Measurements from ENCODE around the gene STAT5B. TPM values are rescaled to one million over a fixed set of nuclear protein-coding genes. Genes with fewer than 3 reads are reported as not detected.

STAT5B gene
- total RNA-seq, 1 experiment from 2014 or later = 7.1 TPM

DNA sequence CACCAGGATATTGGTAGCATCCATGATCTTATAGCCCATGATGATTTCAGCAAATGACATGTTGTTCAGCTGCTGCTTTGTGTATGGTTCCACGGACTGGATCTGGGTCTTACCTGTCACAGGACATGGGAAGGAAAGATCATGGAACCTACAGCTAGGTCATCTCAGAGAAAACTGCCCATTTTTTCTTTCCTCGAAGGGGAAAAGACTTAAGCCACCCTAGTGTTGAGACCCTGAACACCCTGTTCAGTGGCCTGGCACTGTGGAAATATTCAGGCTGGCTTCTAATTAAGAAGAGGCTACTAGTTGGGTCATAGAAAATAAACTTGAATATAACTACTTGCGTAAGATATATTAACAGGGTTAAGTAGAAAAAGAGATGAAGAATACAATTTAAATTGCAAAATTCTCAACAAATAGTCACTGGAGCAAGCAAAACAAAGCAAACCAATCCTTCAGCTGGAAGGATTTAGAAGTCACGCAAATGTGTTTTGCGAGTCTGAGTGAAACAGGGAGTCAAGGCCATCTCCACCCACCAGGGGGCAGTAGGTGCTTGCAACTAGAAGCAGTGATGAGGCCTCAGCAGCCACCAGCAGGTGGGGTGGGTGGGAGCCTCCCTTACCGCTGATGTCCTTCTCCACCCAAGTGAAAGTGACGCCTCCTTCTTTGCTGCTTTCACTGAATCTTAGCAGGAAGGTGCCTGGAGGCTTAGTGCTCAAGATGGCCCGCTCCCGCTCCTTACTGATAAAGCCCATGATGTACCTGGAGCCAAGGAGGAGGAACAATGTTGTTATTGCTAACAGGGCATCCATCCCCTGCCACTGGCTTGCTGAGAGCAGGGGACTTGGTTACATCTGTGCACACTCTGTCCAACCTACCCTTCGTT, 46.4 kb upstream of the STAT5B start:
- no peaks in the 10 kb centered on the region for H3K9me2 ChIP-seq (ENCODE audit: insufficient read depth)
- H3K79me2 ChIP-seq (ENCODE audit: insufficient read depth, low read length) = no peaks in the 10 kb centered on the region
- H3K4me1 ChIP-seq (ENCODE audit: control insufficient read depth in 1 of 2, insufficient read depth in 2 of 2, low read length in 2 of 2) = peaks cover 18 to 38% of the 10 kb centered on the region in 2 experiments
- DNase-seq (ENCODE audit: low read depth, low spot score) = peak; percentile 85
- intact Hi-C loops (cut with micrococcal nuclease) = loop anchor here (1.0 to 2.0 kb wide), 3 partner anchors 84 to 205 kb away; no protein-coding TSS in a partner anchor
- H3K9me3 ChIP-seq (ENCODE audit: control insufficient read depth in 1 of 2, insufficient read depth in 1 of 2, low read depth in 1 of 2, low read length in 2 of 2) = no peaks in the 10 kb centered on the region
- H2AFZ ChIP-seq (ENCODE audit: low read depth, low read length, poor library complexity, severe bottlenecking) = no peak overlapping the region
- H4K20me1 ChIP-seq (ENCODE audit: insufficient read depth) = no peaks in the 10 kb centered on the region
- ATAC-seq = peak; percentile 86
- TF ChIP-seq ELF1 (IDR thresholded peaks at IDR 0.05; ENCODE audit: borderline replicate concordance, low read depth) (no peak), POLR2AphosphoS5 (IDR thresholded peaks at IDR 0.05; ENCODE audit: low read depth, low read length) (0 out of 2 replicates have a peak, but pooled peaks have one; percentile 25), YY1 (IDR thresholded peaks at IDR 0.05; ENCODE audit: extremely low read depth, insufficient replicate concordance, low read depth, low read length) (peak; percentile 19), RAD21 (IDR thresholded peaks at IDR 0.05; ENCODE audit: low read depth) (peak; percentile 99), EZH2phosphoT487 (IDR thresholded peaks at IDR 0.05; ENCODE audit: borderline replicate concordance) (no peak), ZNF274 (IDR thresholded peaks at IDR 0.05; ENCODE audit: low read depth, low read length) (no peak), EZH2 (IDR thresholded peaks at IDR 0.05) (no peak)
- TF ChIP-seq, protein P1, sequence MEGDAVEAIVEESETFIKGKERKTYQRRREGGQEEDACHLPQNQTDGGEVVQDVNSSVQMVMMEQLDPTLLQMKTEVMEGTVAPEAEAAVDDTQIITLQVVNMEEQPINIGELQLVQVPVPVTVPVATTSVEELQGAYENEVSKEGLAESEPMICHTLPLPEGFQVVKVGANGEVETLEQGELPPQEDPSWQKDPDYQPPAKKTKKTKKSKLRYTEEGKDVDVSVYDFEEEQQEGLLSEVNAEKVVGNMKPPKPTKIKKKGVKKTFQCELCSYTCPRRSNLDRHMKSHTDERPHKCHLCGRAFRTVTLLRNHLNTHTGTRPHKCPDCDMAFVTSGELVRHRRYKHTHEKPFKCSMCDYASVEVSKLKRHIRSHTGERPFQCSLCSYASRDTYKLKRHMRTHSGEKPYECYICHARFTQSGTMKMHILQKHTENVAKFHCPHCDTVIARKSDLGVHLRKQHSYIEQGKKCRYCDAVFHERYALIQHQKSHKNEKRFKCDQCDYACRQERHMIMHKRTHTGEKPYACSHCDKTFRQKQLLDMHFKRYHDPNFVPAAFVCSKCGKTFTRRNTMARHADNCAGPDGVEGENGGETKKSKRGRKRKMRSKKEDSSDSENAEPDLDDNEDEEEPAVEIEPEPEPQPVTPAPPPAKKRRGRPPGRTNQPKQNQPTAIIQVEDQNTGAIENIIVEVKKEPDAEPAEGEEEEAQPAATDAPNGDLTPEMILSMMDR (IDR thresholded peaks at IDR 0.05 in 2 of 3, conservative IDR thresholded peaks at IDR 0.05 in 1 of 3; ENCODE audit: borderline replicate concordance in 1 of 3, insufficient read depth in 1 of 3, low read depth in 2 of 3, low read length in 2 of 3) = peak; percentile 99 to 100 (median 100)
- TF ChIP-seq, protein P2, sequence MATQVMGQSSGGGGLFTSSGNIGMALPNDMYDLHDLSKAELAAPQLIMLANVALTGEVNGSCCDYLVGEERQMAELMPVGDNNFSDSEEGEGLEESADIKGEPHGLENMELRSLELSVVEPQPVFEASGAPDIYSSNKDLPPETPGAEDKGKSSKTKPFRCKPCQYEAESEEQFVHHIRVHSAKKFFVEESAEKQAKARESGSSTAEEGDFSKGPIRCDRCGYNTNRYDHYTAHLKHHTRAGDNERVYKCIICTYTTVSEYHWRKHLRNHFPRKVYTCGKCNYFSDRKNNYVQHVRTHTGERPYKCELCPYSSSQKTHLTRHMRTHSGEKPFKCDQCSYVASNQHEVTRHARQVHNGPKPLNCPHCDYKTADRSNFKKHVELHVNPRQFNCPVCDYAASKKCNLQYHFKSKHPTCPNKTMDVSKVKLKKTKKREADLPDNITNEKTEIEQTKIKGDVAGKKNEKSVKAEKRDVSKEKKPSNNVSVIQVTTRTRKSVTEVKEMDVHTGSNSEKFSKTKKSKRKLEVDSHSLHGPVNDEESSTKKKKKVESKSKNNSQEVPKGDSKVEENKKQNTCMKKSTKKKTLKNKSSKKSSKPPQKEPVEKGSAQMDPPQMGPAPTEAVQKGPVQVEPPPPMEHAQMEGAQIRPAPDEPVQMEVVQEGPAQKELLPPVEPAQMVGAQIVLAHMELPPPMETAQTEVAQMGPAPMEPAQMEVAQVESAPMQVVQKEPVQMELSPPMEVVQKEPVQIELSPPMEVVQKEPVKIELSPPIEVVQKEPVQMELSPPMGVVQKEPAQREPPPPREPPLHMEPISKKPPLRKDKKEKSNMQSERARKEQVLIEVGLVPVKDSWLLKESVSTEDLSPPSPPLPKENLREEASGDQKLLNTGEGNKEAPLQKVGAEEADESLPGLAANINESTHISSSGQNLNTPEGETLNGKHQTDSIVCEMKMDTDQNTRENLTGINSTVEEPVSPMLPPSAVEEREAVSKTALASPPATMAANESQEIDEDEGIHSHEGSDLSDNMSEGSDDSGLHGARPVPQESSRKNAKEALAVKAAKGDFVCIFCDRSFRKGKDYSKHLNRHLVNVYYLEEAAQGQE (IDR thresholded peaks at IDR 0.05; ENCODE audit: low read depth) = no peak
- H3K9ac ChIP-seq (ENCODE audit: low read length) = no peak overlapping the region
- ChIA-PET RAD21 (ENCODE audit: low non-redundant PET in 1 of 2, low total read pairs in 2 of 2, uncharacterized antibody in 2 of 2, unreplicated experiment in 2 of 2) (no interaction called here), CTCF (interaction anchor here (0.7 to 5.9 kb wide), 9 partner anchors 9 to 231 kb away, joined by 3 to 33 read pairs (median 4); partner anchors contain the start of gene STAT3), POLR2A (no interaction called here)
- peaks cover 7 to 12% of the 10 kb centered on the region in 2 experiments; a peak in 3 of 4 replicates for H3K36me3 ChIP-seq (ENCODE audit: control insufficient read depth in 1 of 2, insufficient read depth in 2 of 2, low read length in 2 of 2)
- H3K27ac ChIP-seq (ENCODE audit: low read depth, low read length) = no peak overlapping the region
- H3K27me3 ChIP-seq (ENCODE audit: insufficient read depth, low read length) = no peaks in the 10 kb centered on the region
- no peak overlapping the region for H3K4me2 ChIP-seq (ENCODE audit: low read length)
- no TSS peak for BruUV-seq (replicated peaks)
- no peak overlapping the region for H3K4me3 ChIP-seq (replicated peaks in 1 of 2; ENCODE audit: low read depth in 1 of 2, low read length in 2 of 2)

Measured in HCT116 (cell line).